ENCODE results near the gene ILK.
A peak's percentile ranks its signal among the peaks of the same experiment; 100 is the strongest.

DNA sequence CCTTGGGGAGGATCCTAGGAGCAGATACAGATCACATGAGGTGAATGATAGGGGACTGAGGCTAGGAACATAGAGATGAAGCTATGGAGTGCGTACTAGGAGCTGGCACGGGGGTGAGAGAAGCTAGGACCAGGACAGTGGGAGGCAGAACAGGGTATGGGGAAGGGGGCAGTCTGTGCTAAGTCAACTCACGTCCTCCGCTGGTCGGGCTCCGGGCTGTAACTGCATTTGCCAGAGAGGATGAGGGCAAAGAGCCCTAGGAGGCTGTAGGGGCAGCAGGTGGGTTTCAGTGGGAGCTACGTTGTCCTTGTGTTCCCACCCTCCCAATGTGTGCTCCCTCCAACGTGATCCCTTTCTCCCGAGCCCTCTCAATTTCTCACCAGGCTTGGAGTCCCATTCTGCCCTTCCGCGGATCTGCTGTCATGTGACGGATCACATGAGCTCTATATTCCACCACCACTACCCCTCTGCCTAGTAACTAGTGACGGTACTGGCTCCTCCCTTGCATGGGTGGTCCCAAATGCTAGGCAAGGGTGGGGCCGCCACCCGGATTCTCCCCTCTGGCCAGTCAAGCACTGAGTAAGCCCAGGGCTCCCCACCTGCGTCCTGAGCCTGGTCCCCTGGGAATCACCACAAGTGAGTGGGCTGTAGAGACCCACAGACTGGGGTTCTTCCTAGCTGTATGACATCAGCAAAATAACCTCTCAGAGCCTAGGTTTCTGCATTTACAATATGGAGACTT lies 15.6 kb downstream of the ILK start, which contains the start of gene TPP1:
- TF ChIP-seq POLR2AphosphoS5 (IDR thresholded peaks at IDR 0.05; ENCODE audit: borderline replicate concordance, low read depth, low read length) (peak; percentile 74), EZH2 (IDR thresholded peaks at IDR 0.05) (no peak)

Measured in SK-N-MC (cell line).